Measurements from ENCODE around the gene GLRX3. TPM values are rescaled to one million over a fixed set of nuclear protein-coding genes. Genes with fewer than 3 reads are reported as not detected.

The GLRX3 gene
- total and polyA plus RNA-seq, 10 of the 15 experiments (the other 5 are each of a cell fraction or from before 2014, with no cell fraction given): 94.7 to 209 (median 131) TPM

DNA sequence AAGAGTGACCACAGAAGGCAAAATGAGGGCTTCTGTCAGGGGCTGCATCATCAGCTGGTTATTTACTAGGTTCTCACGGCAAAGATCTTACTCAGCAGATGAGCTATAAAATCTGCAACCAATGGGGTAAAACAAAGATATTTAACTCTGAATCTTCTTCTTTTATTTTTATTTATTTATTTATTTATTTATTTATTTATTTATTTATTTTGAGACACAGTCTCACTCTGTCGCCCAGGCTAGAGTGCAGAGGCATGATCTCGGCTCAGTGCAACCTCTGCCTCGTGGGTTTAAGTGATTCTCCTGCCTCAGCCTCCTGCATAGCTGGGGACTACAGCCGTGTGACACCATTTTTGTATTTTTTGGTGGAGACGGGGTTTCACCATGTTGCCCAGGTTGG lies 36.8 kb upstream of the GLRX3 start (continued):
- no peak for TF ChIP-seq ZZZ3 (IDR thresholded peaks at IDR 0.05; ENCODE audit: control insufficient read depth, insufficient read length, low read depth)

DNA sequence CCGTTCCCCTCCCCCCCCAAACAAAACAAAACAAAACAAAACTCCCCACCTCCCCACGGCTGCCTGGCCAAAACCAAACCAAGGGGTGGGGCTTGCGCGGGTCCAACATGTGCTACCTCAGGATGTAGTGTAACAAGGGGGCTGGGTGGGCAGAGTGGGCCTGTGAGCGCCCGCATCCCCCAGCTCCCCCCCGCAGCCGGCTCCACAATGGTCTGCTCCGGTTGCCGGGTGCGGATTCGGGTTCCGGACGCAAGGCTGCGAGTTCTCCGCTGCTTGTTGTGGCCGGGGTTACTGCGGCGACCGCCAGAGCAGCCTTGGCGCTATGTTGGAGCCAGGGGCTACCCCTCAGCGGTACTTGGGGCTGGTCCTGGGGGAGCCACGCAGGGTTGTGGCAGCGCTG lies 30.5 kb upstream of the GLRX3 start:
- Histone ChIP-seq H2AFZ (ENCODE audit: control insufficient read depth, low read depth, low read length) (no peak overlapping the region), H3K79me2 (ENCODE audit: control insufficient read depth, insufficient read depth, low read length) (peaks cover 14% of the 10 kb centered on the region), H3K4me3 (no peak overlapping the region), H3K9ac (ENCODE audit: control insufficient read depth, insufficient read depth, low read length) (no peak overlapping the region), H3K27me3 (replicated peaks in 1 of 2; ENCODE audit: control insufficient read depth in 2 of 2, insufficient read depth in 2 of 2, low read length in 1 of 2) (no peaks in the 10 kb centered on the region), H3K9me3 (replicated peaks; ENCODE audit: control insufficient read depth, insufficient read depth, low read length) (no peaks in the 10 kb centered on the region), H3K27ac (ENCODE audit: control insufficient read depth, insufficient read depth) (no peak overlapping the region), H3K36me3 (ENCODE audit: control insufficient read depth in 2 of 2, insufficient read depth in 2 of 2, low read length in 1 of 2) (no peaks in the 10 kb centered on the region), H3K4me2 (ENCODE audit: control insufficient read depth, insufficient read depth) (no peak overlapping the region), H3K4me1 (ENCODE audit: control insufficient read depth, insufficient read depth, low read length) (peaks cover 17% of the 10 kb centered on the region), H4K20me1 (ENCODE audit: control insufficient read depth, insufficient read depth) (no peaks in the 10 kb centered on the region)
- ChIA-PET SMC1A (ENCODE audit: uncharacterized antibody, unreplicated experiment) (interaction anchor here (1.2 kb wide), 1 partner anchor 668 kb away, joined by 3 read pairs; no protein-coding TSS in a partner anchor), RAD21 (ENCODE audit: unreplicated experiment) (no interaction called here), POLR2A (no interaction called here), CTCF (interaction anchor here (1.0 kb wide), 1 partner anchor 43 kb away, joined by 3 read pairs; no protein-coding TSS in a partner anchor)
- BruUV-seq (replicated peaks): no TSS peak
- ATAC-seq (no peak), FAIRE-seq (no peak), DNase-seq (ENCODE audit: low read depth, low spot score) (no peak)
- 97% methylated on average over 24 of the region's 24 CpGs for WGBS (ENCODE audit: insufficient coverage, insufficient replicate concordance, low lambda C conversion rate, missing lambda C conversion rate)
- in situ Hi-C loops (cut with MboI): loop anchor here (25.0 kb wide), 1 partner anchor 1068 kb away; no protein-coding TSS in a partner anchor
- intact Hi-C loops (cut with micrococcal nuclease; ENCODE audit: unreplicated experiment): loop anchor here (5.0 kb wide), 1 partner anchor 218 kb away; no protein-coding TSS in a partner anchor
- TF ChIP-seq, protein P1, sequence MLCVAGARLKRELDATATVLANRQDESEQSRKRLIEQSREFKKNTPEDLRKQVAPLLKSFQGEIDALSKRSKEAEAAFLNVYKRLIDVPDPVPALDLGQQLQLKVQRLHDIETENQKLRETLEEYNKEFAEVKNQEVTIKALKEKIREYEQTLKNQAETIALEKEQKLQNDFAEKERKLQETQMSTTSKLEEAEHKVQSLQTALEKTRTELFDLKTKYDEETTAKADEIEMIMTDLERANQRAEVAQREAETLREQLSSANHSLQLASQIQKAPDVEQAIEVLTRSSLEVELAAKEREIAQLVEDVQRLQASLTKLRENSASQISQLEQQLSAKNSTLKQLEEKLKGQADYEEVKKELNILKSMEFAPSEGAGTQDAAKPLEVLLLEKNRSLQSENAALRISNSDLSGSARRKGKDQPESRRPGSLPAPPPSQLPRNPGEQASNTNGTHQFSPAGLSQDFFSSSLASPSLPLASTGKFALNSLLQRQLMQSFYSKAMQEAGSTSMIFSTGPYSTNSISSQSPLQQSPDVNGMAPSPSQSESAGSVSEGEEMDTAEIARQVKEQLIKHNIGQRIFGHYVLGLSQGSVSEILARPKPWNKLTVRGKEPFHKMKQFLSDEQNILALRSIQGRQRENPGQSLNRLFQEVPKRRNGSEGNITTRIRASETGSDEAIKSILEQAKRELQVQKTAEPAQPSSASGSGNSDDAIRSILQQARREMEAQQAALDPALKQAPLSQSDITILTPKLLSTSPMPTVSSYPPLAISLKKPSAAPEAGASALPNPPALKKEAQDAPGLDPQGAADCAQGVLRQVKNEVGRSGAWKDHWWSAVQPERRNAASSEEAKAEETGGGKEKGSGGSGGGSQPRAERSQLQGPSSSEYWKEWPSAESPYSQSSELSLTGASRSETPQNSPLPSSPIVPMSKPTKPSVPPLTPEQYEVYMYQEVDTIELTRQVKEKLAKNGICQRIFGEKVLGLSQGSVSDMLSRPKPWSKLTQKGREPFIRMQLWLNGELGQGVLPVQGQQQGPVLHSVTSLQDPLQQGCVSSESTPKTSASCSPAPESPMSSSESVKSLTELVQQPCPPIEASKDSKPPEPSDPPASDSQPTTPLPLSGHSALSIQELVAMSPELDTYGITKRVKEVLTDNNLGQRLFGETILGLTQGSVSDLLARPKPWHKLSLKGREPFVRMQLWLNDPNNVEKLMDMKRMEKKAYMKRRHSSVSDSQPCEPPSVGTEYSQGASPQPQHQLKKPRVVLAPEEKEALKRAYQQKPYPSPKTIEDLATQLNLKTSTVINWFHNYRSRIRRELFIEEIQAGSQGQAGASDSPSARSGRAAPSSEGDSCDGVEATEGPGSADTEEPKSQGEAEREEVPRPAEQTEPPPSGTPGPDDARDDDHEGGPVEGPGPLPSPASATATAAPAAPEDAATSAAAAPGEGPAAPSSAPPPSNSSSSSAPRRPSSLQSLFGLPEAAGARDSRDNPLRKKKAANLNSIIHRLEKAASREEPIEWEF (IDR thresholded peaks at IDR 0.05; ENCODE audit: insufficient replicate concordance, low read depth, low read length): no peak
- TF ChIP-seq FOXM1 (IDR thresholded peaks at IDR 0.05; ENCODE audit: low read depth, low read length) (no peak), ZBED1 (IDR thresholded peaks at IDR 0.05; ENCODE audit: borderline replicate concordance) (no peak), RFX5 (IDR thresholded peaks at IDR 0.05; ENCODE audit: low read depth, low read length) (no peak), TCF3 (IDR thresholded peaks at IDR 0.05; ENCODE audit: borderline replicate concordance, insufficient read depth, low read depth, low read length) (no peak), BRCA1 (IDR thresholded peaks at IDR 0.05; ENCODE audit: low read depth, low read length) (no peak)
- TF ChIP-seq, protein P2, sequence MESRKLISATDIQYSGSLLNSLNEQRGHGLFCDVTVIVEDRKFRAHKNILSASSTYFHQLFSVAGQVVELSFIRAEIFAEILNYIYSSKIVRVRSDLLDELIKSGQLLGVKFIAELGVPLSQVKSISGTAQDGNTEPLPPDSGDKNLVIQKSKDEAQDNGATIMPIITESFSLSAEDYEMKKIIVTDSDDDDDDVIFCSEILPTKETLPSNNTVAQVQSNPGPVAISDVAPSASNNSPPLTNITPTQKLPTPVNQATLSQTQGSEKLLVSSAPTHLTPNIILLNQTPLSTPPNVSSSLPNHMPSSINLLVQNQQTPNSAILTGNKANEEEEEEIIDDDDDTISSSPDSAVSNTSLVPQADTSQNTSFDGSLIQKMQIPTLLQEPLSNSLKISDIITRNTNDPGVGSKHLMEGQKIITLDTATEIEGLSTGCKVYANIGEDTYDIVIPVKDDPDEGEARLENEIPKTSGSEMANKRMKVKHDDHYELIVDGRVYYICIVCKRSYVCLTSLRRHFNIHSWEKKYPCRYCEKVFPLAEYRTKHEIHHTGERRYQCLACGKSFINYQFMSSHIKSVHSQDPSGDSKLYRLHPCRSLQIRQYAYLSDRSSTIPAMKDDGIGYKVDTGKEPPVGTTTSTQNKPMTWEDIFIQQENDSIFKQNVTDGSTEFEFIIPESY (IDR thresholded peaks at IDR 0.05): no peak
- TF ChIP-seq, protein P3, sequence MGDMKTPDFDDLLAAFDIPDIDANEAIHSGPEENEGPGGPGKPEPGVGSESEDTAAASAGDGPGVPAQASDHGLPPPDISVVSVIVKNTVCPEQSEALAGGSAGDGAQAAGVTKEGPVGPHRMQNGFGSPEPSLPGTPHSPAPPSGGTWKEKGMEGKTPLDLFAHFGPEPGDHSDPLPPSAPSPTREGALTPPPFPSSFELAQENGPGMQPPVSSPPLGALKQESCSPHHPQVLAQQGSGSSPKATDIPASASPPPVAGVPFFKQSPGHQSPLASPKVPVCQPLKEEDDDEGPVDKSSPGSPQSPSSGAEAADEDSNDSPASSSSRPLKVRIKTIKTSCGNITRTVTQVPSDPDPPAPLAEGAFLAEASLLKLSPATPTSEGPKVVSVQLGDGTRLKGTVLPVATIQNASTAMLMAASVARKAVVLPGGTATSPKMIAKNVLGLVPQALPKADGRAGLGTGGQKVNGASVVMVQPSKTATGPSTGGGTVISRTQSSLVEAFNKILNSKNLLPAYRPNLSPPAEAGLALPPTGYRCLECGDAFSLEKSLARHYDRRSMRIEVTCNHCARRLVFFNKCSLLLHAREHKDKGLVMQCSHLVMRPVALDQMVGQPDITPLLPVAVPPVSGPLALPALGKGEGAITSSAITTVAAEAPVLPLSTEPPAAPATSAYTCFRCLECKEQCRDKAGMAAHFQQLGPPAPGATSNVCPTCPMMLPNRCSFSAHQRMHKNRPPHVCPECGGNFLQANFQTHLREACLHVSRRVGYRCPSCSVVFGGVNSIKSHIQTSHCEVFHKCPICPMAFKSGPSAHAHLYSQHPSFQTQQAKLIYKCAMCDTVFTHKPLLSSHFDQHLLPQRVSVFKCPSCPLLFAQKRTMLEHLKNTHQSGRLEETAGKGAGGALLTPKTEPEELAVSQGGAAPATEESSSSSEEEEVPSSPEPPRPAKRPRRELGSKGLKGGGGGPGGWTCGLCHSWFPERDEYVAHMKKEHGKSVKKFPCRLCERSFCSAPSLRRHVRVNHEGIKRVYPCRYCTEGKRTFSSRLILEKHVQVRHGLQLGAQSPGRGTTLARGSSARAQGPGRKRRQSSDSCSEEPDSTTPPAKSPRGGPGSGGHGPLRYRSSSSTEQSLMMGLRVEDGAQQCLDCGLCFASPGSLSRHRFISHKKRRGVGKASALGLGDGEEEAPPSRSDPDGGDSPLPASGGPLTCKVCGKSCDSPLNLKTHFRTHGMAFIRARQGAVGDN (IDR thresholded peaks at IDR 0.05): no peak
- TF ChIP-seq, protein P4, sequence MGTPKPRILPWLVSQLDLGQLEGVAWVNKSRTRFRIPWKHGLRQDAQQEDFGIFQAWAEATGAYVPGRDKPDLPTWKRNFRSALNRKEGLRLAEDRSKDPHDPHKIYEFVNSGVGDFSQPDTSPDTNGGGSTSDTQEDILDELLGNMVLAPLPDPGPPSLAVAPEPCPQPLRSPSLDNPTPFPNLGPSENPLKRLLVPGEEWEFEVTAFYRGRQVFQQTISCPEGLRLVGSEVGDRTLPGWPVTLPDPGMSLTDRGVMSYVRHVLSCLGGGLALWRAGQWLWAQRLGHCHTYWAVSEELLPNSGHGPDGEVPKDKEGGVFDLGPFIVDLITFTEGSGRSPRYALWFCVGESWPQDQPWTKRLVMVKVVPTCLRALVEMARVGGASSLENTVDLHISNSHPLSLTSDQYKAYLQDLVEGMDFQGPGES (IDR thresholded peaks at IDR 0.05): no peak
